SK-N-MC (cell line): ENCODE measurements around the gene SH3PXD2A.

Experiments
- DNase-seq: peaks from one replicate; pipeline ENCODE4 v3.0.0-alpha.2; 2011; ENCODE audit warnings: low read depth, low spot score
- H3K27ac ChIP-seq: fragments of 200-600 bp; sonication (generic); 2 replicates; pipeline ENCODE4 v1.5.1; 2016; ENCODE audit warnings: mixed run types
- H3K36me3 ChIP-seq: fragments of 200-600 bp; sonication (generic); 2 replicates; pipeline ENCODE4 v1.6.1; 2017; ENCODE audit warnings: antibody characterized with exemption, low read length, mixed read lengths; ENCODE audit not compliant: insufficient read depth
- H3K4me3 ChIP-seq: fragments of 200-600 bp; sonication (generic); 2 replicates; pipeline ENCODE4 v1.5.1; 2016
- H3K9ac ChIP-seq: fragments of 200-600 bp; sonication (generic); 2 replicates; pipeline ENCODE4 v1.8.0; 2017; ENCODE audit warnings: mixed run types, mixed read lengths; ENCODE audit not compliant: insufficient read length
- H3K9me3 ChIP-seq: fragments of 200-600 bp; sonication (generic); 2 replicates; pipeline ENCODE4 v1.6.1; 2017; ENCODE audit warnings: low read depth, mild to moderate bottlenecking, antibody characterized with exemption, low read length, moderate library complexity, mixed read lengths
- EZH2 ChIP-seq: fragments of 200-600 bp; sonication (generic); IDR thresholded peaks from one replicate; pipeline ENCODE4 v1.6.1; 2017; ENCODE audit warnings: antibody characterized with exemption
- FOXP2 ChIP-seq: optimal IDR thresholded peaks from 2 replicates; pipeline ENCODE3; 2011; ENCODE audit warnings: mild to moderate bottlenecking, moderate library complexity; ENCODE audit not compliant: insufficient read depth; ENCODE audit errors: extremely low read length, control extremely low read depth
- POLR2AphosphoS5 ChIP-seq: IDR thresholded peaks from 2 replicates; pipeline ENCODE4 v1.6.1; 2012; ENCODE audit warnings: mild to moderate bottlenecking, low read depth, low read length, borderline replicate concordance

Gene SH3PXD2A

DNA sequence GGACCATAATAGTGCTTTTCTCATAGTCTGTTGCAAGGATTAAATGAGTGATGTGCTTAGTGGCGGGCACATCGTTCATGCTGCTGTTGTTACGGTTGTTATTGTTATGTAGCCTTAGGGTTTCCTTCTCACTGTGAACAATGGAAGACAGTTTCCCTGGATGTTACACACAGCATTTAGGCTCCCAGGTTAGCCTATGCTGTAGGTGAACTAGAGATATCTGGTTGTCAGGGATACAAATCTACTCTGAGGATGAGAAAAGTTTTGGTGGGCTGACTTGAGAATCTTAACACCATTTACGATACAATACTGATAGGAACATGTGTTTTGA, 14.7 kb downstream of the SH3PXD2A start:
- TF ChIP-seq EZH2 (no peak), POLR2AphosphoS5 (no peak), FOXP2 (no peak)
- Histone ChIP-seq H3K27ac (no peak overlapping the region), H3K9me3 (no peaks in the 10 kb centered on the region), H3K36me3 (no peaks in the 10 kb centered on the region), H3K4me3 (no peak overlapping the region), H3K9ac (no peak overlapping the region)
- DNase-seq: no peak

- Histone ChIP-seq H3K27ac (no peak overlapping the region), H3K36me3 (no peaks in the 10 kb centered on the region), H3K4me3 (no peak overlapping the region), H3K9me3 (no peaks in the 10 kb centered on the region), H3K9ac (no peak overlapping the region)
- TF ChIP-seq FOXP2: no peak
- no peak for TF ChIP-seq POLR2AphosphoS5
- no peak for TF ChIP-seq EZH2
- no peak for DNase-seq
Observed at GRCh38 chr10:103839872-103840739, 15.3 kb downstream of the SH3PXD2A start.

GRCh38 chr10:103839519-103839871, 15.9 kb downstream of the SH3PXD2A start:
- H3K36me3 ChIP-seq: no peaks in the 10 kb centered on the region
- DNase-seq: no peak
- TF ChIP-seq FOXP2 (no peak), POLR2AphosphoS5 (no peak), EZH2 (no peak)
- H3K9ac ChIP-seq: no peak overlapping the region
- H3K27ac ChIP-seq: no peak overlapping the region
- no peaks in the 10 kb centered on the region for H3K9me3 ChIP-seq
- H3K4me3 ChIP-seq: no peak overlapping the region

- H3K36me3 ChIP-seq: no peaks in the 10 kb centered on the region
- DNase-seq: no peak
- TF ChIP-seq FOXP2: no peak
- TF ChIP-seq POLR2AphosphoS5: no peak
- no peak for TF ChIP-seq EZH2
- no peak overlapping the region for H3K9ac ChIP-seq
- H3K9me3 ChIP-seq: no peaks in the 10 kb centered on the region
- no peak overlapping the region for H3K4me3 ChIP-seq
- no peak overlapping the region for H3K27ac ChIP-seq
Observed at GRCh38 chr10:103838862-103839518, 16.4 kb downstream of the SH3PXD2A start.

DNA sequence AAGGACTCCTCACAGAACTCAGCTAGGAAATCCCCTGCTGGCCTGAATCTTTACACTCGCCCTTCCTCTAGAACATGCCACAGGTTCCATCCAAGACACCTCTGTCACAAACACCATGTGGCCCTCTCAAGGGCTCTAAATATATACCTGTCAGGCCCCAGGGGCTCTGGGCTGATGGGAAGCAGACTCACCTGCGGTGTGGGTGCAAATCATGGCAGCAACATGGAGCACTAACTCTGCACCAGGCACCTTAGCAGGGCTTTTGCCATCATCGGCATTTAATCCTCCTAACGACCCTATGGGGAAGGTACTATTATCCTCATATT, 17.3 kb downstream of the SH3PXD2A start:
- Histone ChIP-seq H3K9me3 (no peaks in the 10 kb centered on the region), H3K4me3 (no peak overlapping the region)

DNA sequence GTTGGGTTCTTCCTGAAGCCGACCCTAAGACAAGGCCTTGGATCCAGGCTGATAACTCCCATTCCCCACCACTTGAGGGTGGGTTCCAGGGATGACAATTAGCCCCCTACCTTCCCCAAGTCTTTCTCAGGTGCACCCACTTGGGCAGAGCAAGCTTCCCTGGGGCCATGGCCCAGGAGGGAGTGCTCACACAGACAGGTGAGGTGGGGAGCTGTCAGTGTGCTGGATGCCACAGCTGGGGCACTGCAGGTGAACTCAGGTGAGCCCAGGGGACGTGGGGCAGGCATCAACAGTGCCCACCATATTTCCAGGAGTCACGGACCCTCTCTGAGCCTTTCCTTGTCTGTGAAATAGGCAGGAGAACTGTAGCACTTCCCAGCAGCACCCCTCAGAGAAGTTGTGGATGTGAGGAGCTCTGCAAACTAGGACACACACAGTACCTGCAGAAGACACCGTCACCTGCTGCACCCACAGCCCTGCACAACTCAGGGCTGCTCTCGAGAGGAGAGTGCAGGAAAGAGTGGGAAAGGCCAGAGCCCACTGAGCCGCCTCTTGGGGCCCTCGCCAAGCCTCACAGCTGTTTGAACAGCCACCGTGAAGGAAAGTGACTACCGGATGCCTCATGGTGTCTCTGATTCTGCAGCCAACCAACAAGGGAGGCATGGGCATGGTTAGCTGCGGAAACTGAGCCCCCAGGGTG, 17.9 kb downstream of the SH3PXD2A start:
- no peaks in the 10 kb centered on the region for H3K9me3 ChIP-seq
- DNase-seq: no peak
- no peaks in the 10 kb centered on the region for H3K36me3 ChIP-seq
- H3K4me3 ChIP-seq: no peak overlapping the region
- no peak overlapping the region for H3K9ac ChIP-seq
- no peak overlapping the region for H3K27ac ChIP-seq
- TF ChIP-seq POLR2AphosphoS5: no peak
- TF ChIP-seq FOXP2: no peak
- TF ChIP-seq EZH2: no peak

More for the DNA sequence above, 17.3 kb downstream of the SH3PXD2A start:
- TF ChIP-seq FOXP2 (no peak), EZH2 (no peak), POLR2AphosphoS5 (no peak)
- Histone ChIP-seq H3K27ac (no peak overlapping the region), H3K9ac (no peak overlapping the region), H3K36me3 (no peaks in the 10 kb centered on the region)
- DNase-seq: no peak

DNA sequence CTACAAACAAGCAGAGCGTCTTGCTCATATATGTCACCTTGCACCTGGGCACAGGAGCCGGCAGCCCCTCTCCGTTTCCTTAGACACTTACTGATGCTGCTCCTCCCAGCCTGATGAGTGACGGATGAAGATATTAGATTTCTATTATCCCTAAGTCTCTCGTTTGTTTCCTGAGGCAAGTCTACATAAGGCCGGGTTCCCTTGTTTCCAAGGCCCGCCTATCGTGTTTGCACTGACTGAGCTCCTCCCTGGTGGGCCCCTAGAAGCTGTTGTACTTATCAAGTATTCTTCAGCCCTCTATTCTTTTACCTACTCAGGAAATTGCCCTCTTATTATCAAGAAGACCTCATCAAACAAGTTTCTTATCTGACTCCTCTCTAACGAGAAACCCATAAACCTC, 18.5 kb downstream of the SH3PXD2A start:
- Histone ChIP-seq H3K4me3 (no peak overlapping the region), H3K36me3 (no peaks in the 10 kb centered on the region), H3K9me3 (no peaks in the 10 kb centered on the region), H3K9ac (no peak overlapping the region), H3K27ac (no peak overlapping the region)
- no peak for TF ChIP-seq FOXP2
- no peak for TF ChIP-seq EZH2
- no peak for TF ChIP-seq POLR2AphosphoS5
- DNase-seq: no peak

- H3K27ac ChIP-seq: no peak overlapping the region
- no peak overlapping the region for H3K4me3 ChIP-seq
- H3K9ac ChIP-seq: no peak overlapping the region
- DNase-seq: no peak
- no peak for TF ChIP-seq FOXP2
- no peaks in the 10 kb centered on the region for H3K9me3 ChIP-seq
- no peaks in the 10 kb centered on the region for H3K36me3 ChIP-seq
Observed at GRCh38 chr10:103836273-103836672, 19.1 kb downstream of the SH3PXD2A start.
